Gastrocnemius medialis (tissue), 4 donors: Measurements from ENCODE around the gene STK38L. TPM values are rescaled to one million over a fixed set of nuclear protein-coding genes. Genes with fewer than 3 reads are reported as not detected.
A peak's percentile ranks its signal among the peaks of the same experiment; 100 is the strongest.

Experiments
- ATAC-seq, 2 donors: fragments of 150-250 bp; one replicate each; pipeline ENCODE4 v1.9.1; 2016
- DNase-seq, 2 donors: peaks; one replicate each; pipeline ENCODE4 v3.0.0-alpha.2; 2019
- H3K27ac ChIP-seq, 4 donors: fragments of 200-600 bp; sonication (generic); 1 replicate in 1 of 4; 2 replicates in 3 of 4; pipeline ENCODE4 v1.5.1; 2016 to 2018; ENCODE audit warnings: mild to moderate bottlenecking in 2 of 4, moderate library complexity in 1 of 4
- H3K27me3 ChIP-seq, 3 donors: fragments of 200-600 bp; sonication (generic) in 2 of 3; 1 replicate in 1 of 3; 2 replicates in 2 of 3; pipeline versions ENCODE4 v1.5.1 to v1.6.0; 2016 to 2019; ENCODE audit warnings: mild to moderate bottlenecking in 1 of 3, moderate library complexity in 1 of 3
- H3K36me3 ChIP-seq, 2 donors: fragments of 200-600 bp; sonication (generic) in 1 of 2; one replicate each; pipeline ENCODE4 v1.5.1; 2017 to 2018
- H3K4me1 ChIP-seq, 2 donors: fragments of 200-600 bp; sonication (generic) in 1 of 2; one replicate each; pipeline ENCODE4 v1.5.1; 2016 to 2017; ENCODE audit warnings: mild to moderate bottlenecking in 2 of 2
- H3K4me3 ChIP-seq, 4 donors: fragments of 200-600 bp; sonication (generic) in 3 of 4; 1 replicate in 1 of 4; 2 replicates in 3 of 4; pipeline ENCODE4 v1.5.1; 2016 to 2019; ENCODE audit warnings: mild to moderate bottlenecking in 2 of 4
- H3K9me3 ChIP-seq, 3 donors: fragments of 200-600 bp; sonication (generic) in 2 of 3; 1 replicate in 1 of 3; 2 replicates in 2 of 3; pipeline ENCODE4 v1.5.1; 2016 to 2019
- CTCF ChIP-seq, 5 experiments: fragments of 450-650 bp in 3 of 5; fragments of 200-600 bp in 2 of 5; sonication (generic) in 2 of 5; IDR thresholded peaks in 4 of 5; conservative IDR thresholded peaks in 1 of 5; 1 replicate in 4 of 5; 2 replicates in 1 of 5; pipeline ENCODE4 v1.5.1; 2016 to 2019; ENCODE audit warnings: antibody characterized with exemption in 5 of 5, mild to moderate bottlenecking in 3 of 5, moderate library complexity in 3 of 5
- POLR2A ChIP-seq, 2 donors: fragments of 450-650 bp; IDR thresholded peaks; one replicate each; pipeline ENCODE4 v1.6.1; 2017; ENCODE audit warnings: antibody characterized with exemption in 2 of 2, mild to moderate bottlenecking in 2 of 2, moderate library complexity in 2 of 2
- in situ Hi-C, 4 donors: fragments of 200-750 bp; cut with MboI; loops; one replicate each; pipeline versions ENCODE4 v1.15.0 to v1.8.0; 2017; ENCODE audit warnings: low sequenced_read_pairs in 4 of 4
- intact Hi-C: fragments of 100-400 bp; cut with DNase I; formaldehyde crosslinking; loops from one replicate; pipeline ENCODE4 v1.15.1; 2023; ENCODE audit warnings: low total_unique reads
- total RNA-seq, 4 donors: library from RNA; depleted of rRNA; stranded (reverse); fragments of >200 nt; gene quantifications; one replicate each; pipeline versions ENCODE4 v1.1.0 to v1.2.3, GENCODE V29; 2016

The STK38L gene
- total RNA-seq, 4 donors from 2014 or later, result 12.9 to 20.0 (median 13.5) TPM

- no peaks in the 10 kb centered on the region for H3K9me3 ChIP-seq
- H3K4me3 ChIP-seq, result no peak overlapping the region
- H3K4me1 ChIP-seq, result no peaks in the 10 kb centered on the region
- no peaks in the 10 kb centered on the region for H3K27me3 ChIP-seq
- TF ChIP-seq CTCF (IDR thresholded peaks at IDR 0.05 in 4 of 5, conservative IDR thresholded peaks at IDR 0.05 in 1 of 5) (no peak), POLR2A (IDR thresholded peaks at IDR 0.05) (no peak)
- no peak overlapping the region for H3K27ac ChIP-seq
- no peak for ATAC-seq
- intact Hi-C loops, result no loop called here
- peaks cover 0 to 72% of the 10 kb centered on the region in 2 donors for H3K36me3 ChIP-seq
- in situ Hi-C loops, result loop anchor here in 3 of 4 donors (10.0 to 25.0 kb wide), 3 partner anchors 283 to 308 kb away; partner anchors contain the start of genes MED21 (in 2 of the 3) and TM7SF3 (in 1 of the 3)
- no peak for DNase-seq
Observed at GRCh38 chr12:27319848-27320247, 75.8 kb downstream of the STK38L start.

- Histone ChIP-seq H3K9me3 (no peaks in the 10 kb centered on the region), H3K4me1 (no peaks in the 10 kb centered on the region), H3K36me3 (peaks cover 0 to 46% of the 10 kb centered on the region in 2 donors), H3K27ac (no peak overlapping the region), H3K4me3 (no peak overlapping the region), H3K27me3 (peaks cover 0 to 3% (median 3%) of the 10 kb centered on the region in 3 donors)
- TF ChIP-seq POLR2A (IDR thresholded peaks at IDR 0.05), result no peak
- no peak for TF ChIP-seq CTCF (IDR thresholded peaks at IDR 0.05 in 4 of 5, conservative IDR thresholded peaks at IDR 0.05 in 1 of 5)
- in situ Hi-C loops (loop anchor here in 2 of 4 donors (25.0 kb wide), 2 partner anchors 287 to 312 kb away; partner anchors contain the start of genes MED21 (in 1 of the 2) and TM7SF3 (in 1 of the 2)), intact Hi-C loops (no loop called here)
- ATAC-seq (no peak), DNase-seq (no peak)
Observed at GRCh38 chr12:27324530-27324929, 80.4 kb downstream of the STK38L start.

GRCh38 chr12:27330846-27331245 lies 86.8 kb downstream of the STK38L start:
- Histone ChIP-seq H3K27ac (no peak overlapping the region), H3K9me3 (no peaks in the 10 kb centered on the region), H3K36me3 (peaks cover 0 to 7% of the 10 kb centered on the region in 2 donors), H3K27me3 (peaks cover 22 to 44% (median 24%) of the 10 kb centered on the region in 3 donors), H3K4me1 (peaks cover 5 to 6% of the 10 kb centered on the region in 2 donors), H3K4me3 (no peak overlapping the region)
- DNase-seq, result no peak
- intact Hi-C loops, result no loop called here
- in situ Hi-C loops, result no loop called here
- no peak for ATAC-seq
- TF ChIP-seq POLR2A (IDR thresholded peaks at IDR 0.05) (no peak), CTCF (IDR thresholded peaks at IDR 0.05 in 4 of 5, conservative IDR thresholded peaks at IDR 0.05 in 1 of 5) (no peak)

- in situ Hi-C loops, result no loop called here
- H3K9me3 ChIP-seq, result no peaks in the 10 kb centered on the region
- intact Hi-C loops, result no loop called here
- H3K4me3 ChIP-seq, result no peak overlapping the region
- DNase-seq, result no peak
- H3K27me3 ChIP-seq, result peaks cover 22 to 44% (median 24%) of the 10 kb centered on the region in 3 donors
- TF ChIP-seq POLR2A (IDR thresholded peaks at IDR 0.05) (no peak), CTCF (IDR thresholded peaks at IDR 0.05 in 4 of 5, conservative IDR thresholded peaks at IDR 0.05 in 1 of 5) (no peak)
- peaks cover 5 to 6% of the 10 kb centered on the region in 2 donors for H3K4me1 ChIP-seq
- peaks cover 0 to 7% of the 10 kb centered on the region in 2 donors for H3K36me3 ChIP-seq
- H3K27ac ChIP-seq, result no peak overlapping the region
- ATAC-seq, result peak in 1 of 2 donors; percentile 27
Observed at GRCh38 chr12:27331291-27331926, 87.3 kb downstream of the STK38L start.
